Stimulated activated CD4-positive, alpha-beta T cell treated with anti-CD3 and anti-CD28 coated beads, Interleukin-4, amount 100 ng/mL, for 4 hours (primary cell): Measurements from ENCODE around the gene RNF26.
A peak's percentile ranks its signal among the peaks of the same experiment; 100 is the strongest.

Source experiments
- DNase-seq, 2 experiments: peaks; one replicate each; pipeline ENCODE4 v3.0.0-alpha.2; 2020

Gene RNF26

GRCh38 chr11:119336744-119337469 lies 2.6 kb downstream of the RNF26 start:
- DNase-seq, result no peak

- DNase-seq, result no peak
Measured at GRCh38 chr11:119337581-119338317, 3.4 kb downstream of the RNF26 start.

- DNase-seq, result peak; percentile 52 to 56
Measured at GRCh38 chr11:119338318-119338890, 4.1 kb downstream of the RNF26 start.

GRCh38 chr11:119338965-119339588 lies 4.8 kb downstream of the RNF26 start:
- no peak for DNase-seq

- peak in 1 of 2 experiments; percentile 44 for DNase-seq
Measured at GRCh38 chr11:119339589-119340334, 5.4 kb downstream of the RNF26 start.

- DNase-seq, result no peak
Measured at GRCh38 chr11:119340335-119341221, 6.3 kb downstream of the RNF26 start, which contains the start of gene C1QTNF5. C1QTNF5 (minus strand) TSS chr11:119340883; CDS start chr11:119340397, 486 bp downstream.

- DNase-seq, result no peak
Measured at GRCh38 chr11:119341222-119342022, 7.1 kb downstream of the RNF26 start.

- no peak for DNase-seq
Measured at GRCh38 chr11:119342023-119342300, 7.6 kb downstream of the RNF26 start.

GRCh38 chr11:119342362-119343130 lies 8.2 kb downstream of the RNF26 start:
- no peak for DNase-seq

- DNase-seq, result no peak
Measured at GRCh38 chr11:119343726-119344125, 9.4 kb downstream of the RNF26 start.

- DNase-seq, result no peak
Measured at GRCh38 chr11:119344291-119345010, 10.1 kb downstream of the RNF26 start.

GRCh38 chr11:119345685-119346084 lies 11.4 kb downstream of the RNF26 start:
- no peak for DNase-seq

- DNase-seq, result no peak
Measured at GRCh38 chr11:119346605-119347004, 12.3 kb downstream of the RNF26 start, which contains the start of gene MFRP. MFRP (minus strand) TSS chr11:119346705; CDS start chr11:119346513, 192 bp downstream.

- no peak for DNase-seq
Measured at GRCh38 chr11:119347242-119347641, 12.9 kb downstream of the RNF26 start.

GRCh38 chr11:119347940-119348605 lies 13.7 kb downstream of the RNF26 start:
- no peak for DNase-seq

GRCh38 chr11:119350302-119350701 lies 16.0 kb downstream of the RNF26 start:
- DNase-seq, result no peak

GRCh38 chr11:119351232-119351631 lies 16.9 kb downstream of the RNF26 start:
- DNase-seq, result no peak

GRCh38 chr11:119352857-119353260 lies 18.5 kb downstream of the RNF26 start:
- DNase-seq, result no peak
